Parathyroid adenoma (tissue), 2 donors: Measurements from ENCODE around the gene NUAK1.

ENCODE experiments used
- H2AFZ ChIP-seq: fragments of 300-600 bp; sonication (generic); one replicate; pipeline ENCODE4 v1.7.0; 2017; ENCODE audit warnings: antibody characterized with exemption, mild to moderate bottlenecking
- H3K27ac ChIP-seq: fragments of 300-600 bp; sonication (generic); one replicate; pipeline ENCODE4 v1.7.0; 2017
- H3K27me3 ChIP-seq: fragments of 300-600 bp; sonication (generic); one replicate; pipeline ENCODE4 v1.7.0; 2017; ENCODE audit warnings: low read length; ENCODE audit not compliant: control insufficient read depth, insufficient read depth
- H3K36me3 ChIP-seq: fragments of 300-600 bp; sonication (generic); one replicate; pipeline ENCODE4 v1.7.0; 2017; ENCODE audit warnings: low read length; ENCODE audit not compliant: control insufficient read depth, insufficient read depth
- H3K4me1 ChIP-seq: fragments of 300-600 bp; sonication (generic); one replicate; pipeline ENCODE4 v1.7.0; 2017; ENCODE audit warnings: control low read depth
- H3K4me2 ChIP-seq: fragments of 300-600 bp; sonication (generic); one replicate; pipeline ENCODE4 v1.7.0; 2017; ENCODE audit warnings: low read length
- H3K4me3 ChIP-seq: fragments of 300-600 bp; sonication (generic); one replicate; pipeline ENCODE4 v1.7.0; 2017; ENCODE audit warnings: low read depth, low read length
- H3K79me2 ChIP-seq: fragments of 300-600 bp; sonication (generic); one replicate; pipeline ENCODE4 v1.7.0; 2017; ENCODE audit warnings: control low read depth
- H3K9ac ChIP-seq: fragments of 300-600 bp; sonication (generic); one replicate; pipeline ENCODE4 v1.7.0; 2017; ENCODE audit warnings: mild to moderate bottlenecking
- H3K9me3 ChIP-seq: fragments of 300-600 bp; sonication (generic); one replicate; pipeline ENCODE4 v1.7.0; 2017; ENCODE audit warnings: low read length; ENCODE audit not compliant: control insufficient read depth
- CTCF ChIP-seq: fragments of 300-600 bp; sonication (generic); IDR thresholded peaks from one replicate; pipeline ENCODE4 v1.7.0; 2017; ENCODE audit warnings: antibody characterized with exemption, mild to moderate bottlenecking
- donor health status: primary hyperparathyroidism.

The NUAK1 gene

GRCh38 chr12:106082216-106083175 is 56.3 kb downstream of the NUAK1 start:
- H3K9ac ChIP-seq, result no peak overlapping the region
- no peak overlapping the region for H3K27ac ChIP-seq
- no peak overlapping the region for H3K4me2 ChIP-seq
- no peak for TF ChIP-seq CTCF
- peaks cover 7% of the 10 kb centered on the region for H3K4me1 ChIP-seq
- H3K9me3 ChIP-seq, result no peaks in the 10 kb centered on the region
- H3K27me3 ChIP-seq, result no peaks in the 10 kb centered on the region
- no peak overlapping the region for H2AFZ ChIP-seq
- peaks cover 6% of the 10 kb centered on the region for H3K79me2 ChIP-seq
- no peak overlapping the region for H3K4me3 ChIP-seq
- no peaks in the 10 kb centered on the region for H3K36me3 ChIP-seq

GRCh38 chr12:106081606-106082005 is 57.1 kb downstream of the NUAK1 start:
- Histone ChIP-seq H3K79me2 (peaks cover 6% of the 10 kb centered on the region), H3K4me3 (no peak overlapping the region), H3K27ac (no peak overlapping the region), H3K4me2 (no peak overlapping the region), H2AFZ (no peak overlapping the region), H3K4me1 (peaks cover 7% of the 10 kb centered on the region), H3K27me3 (no peaks in the 10 kb centered on the region), H3K36me3 (no peaks in the 10 kb centered on the region), H3K9me3 (no peaks in the 10 kb centered on the region), H3K9ac (no peak overlapping the region)
- no peak for TF ChIP-seq CTCF

DNA sequence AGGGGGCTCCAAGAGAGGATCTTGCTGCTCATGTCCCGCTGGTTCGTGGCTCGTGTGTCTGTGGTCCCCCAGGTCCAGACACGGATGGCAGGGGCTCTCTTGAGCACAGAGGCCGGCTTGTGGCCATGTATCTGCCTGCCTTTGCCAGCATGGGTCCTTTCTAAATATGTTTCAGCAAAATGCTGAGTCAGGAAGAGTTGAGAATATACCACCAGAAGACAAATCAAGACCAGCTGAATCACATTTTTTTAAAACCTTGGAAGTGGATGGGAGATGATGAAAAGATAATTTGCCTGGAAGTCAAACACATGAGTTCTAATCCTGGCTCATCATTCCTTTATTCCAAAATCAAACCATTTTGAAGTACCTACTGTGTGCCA is 58.0 kb downstream of the NUAK1 start:
- Histone ChIP-seq H3K79me2 (peaks cover 6% of the 10 kb centered on the region), H3K4me3 (no peak overlapping the region), H3K4me1 (peaks cover 13% of the 10 kb centered on the region), H3K27me3 (no peaks in the 10 kb centered on the region), H3K4me2 (no peak overlapping the region), H3K9me3 (no peaks in the 10 kb centered on the region), H3K36me3 (no peaks in the 10 kb centered on the region), H3K9ac (no peak overlapping the region), H2AFZ (no peak overlapping the region), H3K27ac (peak overlapping the region; percentile 24)
- TF ChIP-seq CTCF, result no peak

DNA sequence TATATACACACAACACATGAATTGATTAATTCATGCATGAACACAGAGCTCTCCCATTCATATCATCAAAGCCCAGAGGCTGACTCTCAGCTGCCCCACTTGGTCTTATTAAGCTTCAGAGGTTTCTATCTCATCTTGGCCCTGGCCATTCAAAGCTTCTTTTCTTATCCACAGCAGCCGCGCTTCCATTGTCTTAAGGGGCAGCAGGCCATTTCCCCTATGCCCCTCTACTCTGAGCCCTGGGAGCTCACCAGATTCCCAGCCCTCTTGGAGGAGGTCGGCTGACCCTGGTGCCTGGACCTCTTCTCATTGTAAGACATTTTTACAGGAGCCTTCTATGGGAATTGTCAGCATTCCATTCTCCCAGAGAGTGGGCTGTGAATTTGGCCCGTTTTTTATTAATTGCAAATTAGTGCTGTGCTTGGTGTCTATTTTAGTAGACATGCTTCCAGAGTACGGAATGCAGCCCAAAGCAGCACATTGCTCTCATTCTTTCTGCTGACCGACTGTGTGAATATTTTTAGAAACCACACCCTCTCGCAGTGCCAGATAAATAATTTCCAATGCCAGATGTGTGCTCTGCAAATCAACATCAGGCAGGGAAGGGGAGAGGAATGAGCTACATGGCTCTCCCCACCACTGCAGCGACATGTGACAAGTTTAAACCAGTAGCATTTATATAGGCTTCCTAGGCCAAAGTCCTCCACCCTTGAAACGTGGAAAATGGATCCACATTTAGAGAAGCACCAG is 58.5 kb downstream of the NUAK1 start:
- Histone ChIP-seq H3K36me3 (no peaks in the 10 kb centered on the region), H3K4me2 (no peak overlapping the region), H3K27ac (peak overlapping the region; percentile 24), H3K4me1 (peaks cover 19% of the 10 kb centered on the region), H3K9ac (no peak overlapping the region), H3K4me3 (no peak overlapping the region), H3K79me2 (peaks cover 6% of the 10 kb centered on the region), H3K27me3 (no peaks in the 10 kb centered on the region), H2AFZ (no peak overlapping the region), H3K9me3 (no peaks in the 10 kb centered on the region)
- TF ChIP-seq CTCF, result no peak
